ENCODE results near the gene MYBPHL. TPM values are rescaled to one million over a fixed set of nuclear protein-coding genes. Genes with fewer than 3 reads are reported as not detected.
"Not testable (repeated sequence)": the region's sequence is repeated elsewhere in the genome, so short reads cannot be mapped to it uniquely, and the experiment has no call there.

Gene MYBPHL
- total RNA-seq, 4 donors from 2014 or later = not detected

GRCh38 chr1:109314795-109315194, 8.0 kb upstream of the MYBPHL start:
- 95% methylated on average over 1 of the region's 1 CpG for WGBS, 2 donors
- no peak overlapping the region for H3K4me3 ChIP-seq (ENCODE audit: low read depth, poor library complexity, severe bottlenecking)
- no peak for DNase-seq (ENCODE audit: low spot score in 2 of 2)
- TF ChIP-seq, protein P1, sequence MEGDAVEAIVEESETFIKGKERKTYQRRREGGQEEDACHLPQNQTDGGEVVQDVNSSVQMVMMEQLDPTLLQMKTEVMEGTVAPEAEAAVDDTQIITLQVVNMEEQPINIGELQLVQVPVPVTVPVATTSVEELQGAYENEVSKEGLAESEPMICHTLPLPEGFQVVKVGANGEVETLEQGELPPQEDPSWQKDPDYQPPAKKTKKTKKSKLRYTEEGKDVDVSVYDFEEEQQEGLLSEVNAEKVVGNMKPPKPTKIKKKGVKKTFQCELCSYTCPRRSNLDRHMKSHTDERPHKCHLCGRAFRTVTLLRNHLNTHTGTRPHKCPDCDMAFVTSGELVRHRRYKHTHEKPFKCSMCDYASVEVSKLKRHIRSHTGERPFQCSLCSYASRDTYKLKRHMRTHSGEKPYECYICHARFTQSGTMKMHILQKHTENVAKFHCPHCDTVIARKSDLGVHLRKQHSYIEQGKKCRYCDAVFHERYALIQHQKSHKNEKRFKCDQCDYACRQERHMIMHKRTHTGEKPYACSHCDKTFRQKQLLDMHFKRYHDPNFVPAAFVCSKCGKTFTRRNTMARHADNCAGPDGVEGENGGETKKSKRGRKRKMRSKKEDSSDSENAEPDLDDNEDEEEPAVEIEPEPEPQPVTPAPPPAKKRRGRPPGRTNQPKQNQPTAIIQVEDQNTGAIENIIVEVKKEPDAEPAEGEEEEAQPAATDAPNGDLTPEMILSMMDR (IDR thresholded peaks at IDR 0.05) = no peak
- no peak for TF ChIP-seq POLR2A (IDR thresholded peaks at IDR 0.05)
- intact Hi-C loops (cut with DNase I; ENCODE audit: low total_unique reads) = no loop called here

GRCh38 chr1:109312978-109313775, 6.4 kb upstream of the MYBPHL start:
- WGBS, 2 donors = 61 to 72% methylated on average over 12 of the region's 12 CpGs
- H3K4me3 ChIP-seq (ENCODE audit: low read depth, poor library complexity, severe bottlenecking) = no peak overlapping the region
- TF ChIP-seq, protein P1 (IDR thresholded peaks at IDR 0.05) = no peak
- TF ChIP-seq POLR2A (IDR thresholded peaks at IDR 0.05) = no peak
- intact Hi-C loops (cut with DNase I; ENCODE audit: low total_unique reads) = no loop called here
- no peak for DNase-seq (ENCODE audit: low spot score in 2 of 2)

GRCh38 chr1:109312246-109312645, 5.4 kb upstream of the MYBPHL start:
- H3K4me3 ChIP-seq (ENCODE audit: low read depth, poor library complexity, severe bottlenecking) = no peak overlapping the region
- intact Hi-C loops (cut with DNase I; ENCODE audit: low total_unique reads) = no loop called here
- 84 to 85% methylated on average over 2 of the region's 2 CpGs for WGBS, 2 donors
- TF ChIP-seq POLR2A (IDR thresholded peaks at IDR 0.05) = no peak
- TF ChIP-seq, protein P1 (IDR thresholded peaks at IDR 0.05) = no peak
- DNase-seq (ENCODE audit: low spot score in 2 of 2) = no peak

DNA sequence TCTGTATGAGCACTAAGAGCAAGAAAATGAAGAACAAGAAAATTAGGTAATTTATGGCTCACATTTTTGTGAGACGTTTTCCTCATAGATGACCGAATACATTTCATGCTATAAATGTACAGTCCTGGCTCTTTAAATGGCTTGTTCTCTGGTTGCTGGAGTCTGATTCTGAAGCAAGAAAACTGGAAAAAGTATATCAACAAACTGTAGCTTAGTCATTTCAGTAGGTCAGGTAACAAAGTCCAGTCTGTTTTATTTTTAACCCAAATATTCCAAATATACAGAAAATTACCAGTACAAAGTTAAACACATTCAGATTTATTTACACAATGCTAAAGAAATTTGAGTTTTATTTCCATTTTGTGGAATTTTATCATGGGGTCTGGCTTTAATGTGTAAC, 2.5 kb upstream of the MYBPHL start:
- 67% methylated on average over 2 of the region's 2 CpGs for WGBS, 2 donors
- no peak overlapping the region for H3K4me3 ChIP-seq (ENCODE audit: low read depth, poor library complexity, severe bottlenecking)
- DNase-seq (ENCODE audit: low spot score in 2 of 2) = no peak
- intact Hi-C loops (cut with DNase I; ENCODE audit: low total_unique reads) = no loop called here
- TF ChIP-seq, protein P1 (IDR thresholded peaks at IDR 0.05) = no peak
- no peak for TF ChIP-seq POLR2A (IDR thresholded peaks at IDR 0.05)

DNA sequence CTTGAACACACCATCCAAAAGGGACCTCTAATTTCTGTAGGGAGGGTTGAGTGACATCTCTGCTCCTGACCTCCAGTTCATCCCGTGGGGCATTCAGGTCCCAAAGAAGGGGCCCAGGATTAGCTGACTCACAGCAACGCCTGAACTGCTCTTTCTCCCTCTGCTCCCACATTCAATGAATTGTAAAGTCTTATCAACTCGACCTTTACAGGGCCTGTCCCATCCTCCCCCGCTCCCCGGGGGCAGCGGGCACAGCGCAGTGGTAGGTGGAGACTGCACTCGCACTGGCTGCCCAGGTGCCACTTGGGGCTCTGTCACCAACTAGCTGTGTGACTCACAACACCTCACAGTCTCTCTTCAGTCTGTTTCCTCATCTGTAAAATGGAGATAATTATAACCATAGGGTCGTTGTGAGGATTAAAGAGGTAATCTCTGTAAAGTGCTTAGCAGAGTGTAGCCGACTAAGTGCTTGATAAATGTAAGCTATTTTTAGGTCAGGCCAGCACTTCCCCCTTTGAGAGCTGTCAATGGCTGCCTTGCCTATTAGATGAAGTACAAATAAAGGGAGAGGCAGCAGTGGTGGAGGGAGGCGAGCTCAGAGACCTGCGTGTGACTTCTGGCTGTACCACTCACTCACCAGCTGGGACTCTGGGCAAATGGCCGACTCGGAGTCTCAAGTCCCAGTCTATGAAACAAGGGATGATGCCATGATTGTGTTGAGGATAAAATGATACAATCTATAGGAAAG, 637 bp upstream of the MYBPHL start:
- intact Hi-C loops (cut with DNase I; ENCODE audit: low total_unique reads) = no loop called here
- no peak overlapping the region for H3K4me3 ChIP-seq (ENCODE audit: low read depth, poor library complexity, severe bottlenecking)
- WGBS, 2 donors = 74 to 76% methylated on average over 14 of the region's 14 CpGs
- no peak for DNase-seq (ENCODE audit: low spot score in 2 of 2)
- TF ChIP-seq, protein P1 (IDR thresholded peaks at IDR 0.05) = no peak
- no peak for TF ChIP-seq POLR2A (IDR thresholded peaks at IDR 0.05)

DNA sequence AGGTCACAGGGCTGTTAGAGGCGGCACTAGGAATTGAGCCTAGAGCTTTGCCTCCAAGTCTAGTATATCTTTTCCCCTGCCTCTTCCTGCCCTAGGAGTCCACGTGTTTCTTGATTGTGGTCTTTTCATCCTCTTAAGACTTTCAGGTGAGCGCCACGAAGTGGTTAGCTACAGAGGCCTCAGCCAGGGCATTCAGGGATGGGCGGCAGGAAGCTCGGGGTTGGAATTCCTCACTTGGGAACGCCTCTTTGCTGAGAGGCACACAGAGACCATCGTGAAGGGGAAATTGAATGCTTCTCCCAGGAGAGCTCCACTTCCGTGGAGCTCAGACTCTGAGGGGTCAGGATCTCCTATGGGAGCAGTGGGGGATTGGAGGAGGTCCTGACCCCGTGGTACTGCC, 820 bp downstream of the MYBPHL start:
- H3K4me3 ChIP-seq (ENCODE audit: low read depth, poor library complexity, severe bottlenecking); DNase-seq (ENCODE audit: low spot score in 2 of 2); intact Hi-C loops (cut with DNase I; ENCODE audit: low total_unique reads): not testable (repeated sequence)
- WGBS, 2 donors = 56 to 58% methylated on average over 10 of the region's 10 CpGs
